Thoracic aorta endothelial cell (primary cell): ENCODE measurements around the gene ASAP2. TPM values are rescaled to one million over a fixed set of nuclear protein-coding genes. Genes with fewer than 3 reads are reported as not detected.

Source experiments
- total RNA-seq: library from RNA; depleted of rRNA; stranded (reverse); fragments of >200 nt; gene quantifications from 2 replicates; pipeline ENCODE4 v1.2.3, GENCODE V29; 2012

ASAP2 gene
- total RNA-seq = 95.3 and 121 TPM in 2 replicates

DNA sequence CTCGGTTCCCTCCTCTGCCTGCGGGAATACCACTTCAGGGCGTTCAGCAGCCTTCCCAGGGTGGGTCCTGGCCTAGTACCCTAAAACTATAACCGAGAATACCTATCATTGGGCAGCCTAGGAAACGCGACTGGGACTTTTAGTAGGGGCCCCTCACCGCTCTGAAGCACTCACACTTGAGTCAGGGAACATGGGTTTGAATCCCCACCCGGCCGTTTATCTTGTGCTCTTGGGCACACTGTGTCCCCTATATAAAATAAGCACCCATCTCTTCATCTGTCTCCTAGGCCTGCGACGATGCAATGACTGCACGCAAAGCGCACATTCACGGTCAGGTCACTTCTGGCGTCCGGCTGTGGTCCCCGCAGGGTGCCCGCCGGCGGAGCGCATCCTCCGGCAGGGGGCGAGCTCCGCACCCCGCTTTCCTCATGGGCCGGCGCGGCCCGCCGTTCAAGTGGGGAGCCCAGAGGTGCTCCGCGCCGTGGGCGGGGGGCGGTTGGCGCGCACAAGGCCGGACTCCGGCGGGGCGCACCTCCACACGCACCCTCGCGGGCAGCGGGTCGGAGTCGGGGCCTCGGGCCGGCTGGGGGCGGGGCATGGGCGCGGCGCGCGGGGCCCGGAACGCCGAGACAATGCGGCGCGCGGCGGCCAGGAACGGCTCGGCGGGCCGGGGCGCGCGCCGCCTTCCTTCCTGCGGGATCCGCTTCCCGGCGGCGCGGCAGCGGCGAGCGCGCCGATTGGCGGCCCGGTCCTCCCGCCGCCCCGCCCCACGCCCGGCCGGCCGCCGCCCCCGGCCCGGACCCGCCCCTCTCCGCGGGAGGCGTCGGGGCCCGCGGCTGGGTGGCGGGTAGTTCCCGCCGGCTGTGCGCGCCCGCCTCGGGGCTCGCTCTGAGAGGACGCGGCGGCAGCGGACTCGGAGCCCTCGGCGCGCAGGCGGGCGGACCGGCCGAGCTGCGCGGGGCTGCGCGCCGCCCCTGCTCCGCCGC, at the start of gene ASAP2:
ASAP2 (plus strand) TSS at position 850 of the 986 bp plus-strand sequence. CDS start 293 bp downstream, outside the sequence.

DNA sequence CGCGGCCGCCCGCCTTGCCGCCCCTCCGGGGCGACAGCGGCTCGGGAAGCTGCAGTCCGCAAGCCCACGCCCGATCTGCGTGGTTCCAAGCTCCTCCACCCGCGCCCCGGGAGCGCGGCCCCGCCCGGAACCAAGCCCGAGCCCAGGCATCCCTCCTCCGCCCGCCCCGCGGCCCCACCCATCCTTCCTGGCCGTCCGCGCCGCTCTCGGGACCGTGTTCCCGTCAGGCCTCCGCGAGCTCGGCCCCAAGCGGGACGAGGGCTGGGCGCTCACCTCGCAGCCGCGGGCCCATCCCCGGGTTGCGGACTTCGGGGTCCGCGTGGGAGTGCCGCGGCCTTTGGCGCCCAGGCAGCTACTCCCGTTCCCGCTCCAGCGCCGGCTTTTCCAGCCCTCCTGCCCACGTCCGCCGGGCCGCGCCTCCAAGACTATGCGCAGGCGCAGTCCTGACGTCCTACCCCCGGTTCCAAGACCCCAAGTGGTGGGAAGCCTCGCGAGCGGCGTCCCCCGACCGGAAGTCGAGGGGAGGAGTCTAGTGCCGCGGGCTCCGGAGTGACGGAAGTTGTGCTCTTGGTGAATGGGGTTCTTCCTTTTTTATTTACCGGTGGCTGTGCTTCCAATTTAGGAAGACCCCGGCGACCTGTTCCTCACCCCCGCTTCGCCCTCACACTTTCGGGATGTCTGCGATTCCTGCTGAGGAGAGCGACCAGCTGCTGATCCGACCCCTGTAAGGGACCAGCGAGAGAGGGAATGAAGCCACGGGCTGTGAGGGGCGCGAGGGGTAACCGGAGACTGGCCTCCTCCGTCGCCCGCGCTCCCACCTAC, 216.7 kb downstream of the ASAP2 start, which contains the start of the genes CPSF3 and ITGB1BP1:
CPSF3 (plus strand) TSS at position 555 of the 822 bp plus-strand sequence; CDS start at position 675, 120 bp downstream.
ITGB1BP1 (minus strand) TSS at position 429 of the 822 bp plus-strand sequence. CDS start 4,831 bp downstream, outside the sequence.

Other genes with a start within 250 kb of the ASAP2 start
- 2.1 and 16.5 TPM in 2 replicates for gene MBOAT2, start 203.1 kb upstream of the ASAP2 start, total RNA-seq
- gene ITGB1BP1, start 216.7 kb downstream of the ASAP2 start, total RNA-seq = 58.1 and 69.8 TPM in 2 replicates
- gene CPSF3, start 216.8 kb downstream of the ASAP2 start, total RNA-seq = 83.9 and 95.3 TPM in 2 replicates